ENCODE results near the gene FAM9C. TPM values are rescaled to one million over a fixed set of nuclear protein-coding genes. Genes with fewer than 3 reads are reported as not detected.

The FAM9C gene
- total and polyA plus RNA-seq, 2 of the 4 experiments (the other 2 are of a cell fraction) = not detected

GRCh38 chrX:13013363-13014110 is 30.9 kb downstream of the FAM9C start:
- Histone ChIP-seq H3K23ac (ENCODE audit: low read depth, low read length) (no peak overlapping the region), H2BK20ac (ENCODE audit: low read depth, low read length) (peak overlapping the region; percentile 16; the same call in 1 of the 2 replicates), H3K27me3 (ENCODE audit: control insufficient read depth, insufficient read depth, low read length) (no peaks in the 10 kb centered on the region), H2AK5ac (ENCODE audit: low read depth, low read length) (no peak overlapping the region), H3K18ac (ENCODE audit: low read depth, low read length) (peak overlapping the region; percentile 11; the same call in 1 of the 2 replicates), H3K36me3 (ENCODE audit: control insufficient read depth, insufficient read depth, low read length) (no peaks in the 10 kb centered on the region), H3K9me3 (ENCODE audit: control insufficient read depth, insufficient read depth, low read length) (no peaks in the 10 kb centered on the region), H2AFZ (replicated peaks; ENCODE audit: low read length, poor library complexity) (peak overlapping the region; percentile 48), H2BK120ac (ENCODE audit: low read depth, low read length) (peak overlapping the region; percentile 9), H2BK5ac (ENCODE audit: low read depth, low read length, poor library complexity, severe bottlenecking) (no peak overlapping the region), H4K91ac (ENCODE audit: insufficient read depth, low read depth, low read length) (peak overlapping the region; percentile 38; the same call in 1 of the 2 replicates), H3K9ac (ENCODE audit: low read depth, low read length) (no peak overlapping the region), H3K56ac (ENCODE audit: extremely low read depth, insufficient read depth, low read length) (no peak overlapping the region), H3K4me1 (ENCODE audit: control insufficient read depth, insufficient read depth, low read length) (peaks cover 3% of the 10 kb centered on the region; the same call in 1 of the 2 replicates), H3K9me1 (ENCODE audit: insufficient read depth, low read length) (peaks cover 3% of the 10 kb centered on the region; the same call in 1 of the 2 replicates), H2BK15ac (ENCODE audit: low read depth, low read length) (no peak overlapping the region; the same call in 2 of the 3 replicates), H3K4me2 (ENCODE audit: low read depth, low read length) (no peak overlapping the region), H3K79me1 (ENCODE audit: low read depth in 1 of 2, low read length in 2 of 2) (no peaks in the 10 kb centered on the region), H3K4ac (ENCODE audit: low read depth, low read length) (peak overlapping the region; percentile 29; the same call in 1 of the 2 replicates), H3K14ac (replicated peaks; ENCODE audit: low read depth, low read length) (peak overlapping the region; percentile 27), H4K20me1 (ENCODE audit: insufficient read depth, low read length) (no peaks in the 10 kb centered on the region), H4K8ac (ENCODE audit: low read depth in 2 of 2, low read length in 2 of 2) (peak overlapping the region; percentile 6 to 75; a peak in 3 of 4 replicates), H4K5ac (ENCODE audit: low read depth, low read length) (peak overlapping the region; percentile 1), H3K27ac (ENCODE audit: insufficient read depth, low read length) (no peak overlapping the region), H3K4me3 (ENCODE audit: insufficient read depth, low read depth, low read length) (no peak overlapping the region), H2AK9ac (replicated peaks; ENCODE audit: low read depth, low read length, poor library complexity) (no peak overlapping the region)
- in situ Hi-C loops (cut with MboI; ENCODE audit: low sequenced_read_pairs) (no loop called here), intact Hi-C loops (cut with micrococcal nuclease) (no loop called here), dilution Hi-C loops (cut with HindIII; ENCODE audit: low sequenced_read_pairs, unreplicated experiment) (no loop called here)
- no CpG with 5 or more reads among the region's 8 CpGs for WGBS, 2 experiments (ENCODE audit: extremely low coverage in 2 of 2, insufficient read length in 1 of 2)
- ATAC-seq (ENCODE audit: low read depth) (peak; percentile 35; the same call in 1 of the 2 replicates), DNase-seq (no peak)
- POLR2A ChIA-PET (ENCODE audit: unreplicated experiment) = interaction anchor here (1.0 kb wide), 1 partner anchor 36 kb away, joined by 3 read pairs; no protein-coding TSS in a partner anchor
- CTCF ChIA-PET = interaction anchor here (0.9 kb wide), 1 partner anchor 8 kb away, joined by 3 read pairs; no protein-coding TSS in a partner anchor
- BruUV-seq (replicated peaks) = no TSS peak
- TF ChIP-seq RFX5 (IDR thresholded peaks at IDR 0.05; ENCODE audit: low read depth, low read length) (no peak), ELK1 (IDR thresholded peaks at IDR 0.05; ENCODE audit: borderline replicate concordance, low read depth, low read length) (no peak), CHD1 (IDR thresholded peaks at IDR 0.05; ENCODE audit: low read depth, low read length) (no peak), RCOR1 (IDR thresholded peaks at IDR 0.05; ENCODE audit: insufficient replicate concordance, low read length) (no peak), MAZ (IDR thresholded peaks at IDR 0.05; ENCODE audit: borderline replicate concordance, low read depth, low read length) (no peak), RAD21 (IDR thresholded peaks at IDR 0.05; ENCODE audit: low read length) (no peak), MAFK (IDR thresholded peaks at IDR 0.05; ENCODE audit: low read depth, low read length) (no peak), CEBPB (IDR thresholded peaks at IDR 0.05; ENCODE audit: low read depth, low read length) (no peak), CTCF (conservative IDR thresholded peaks at IDR 0.05; ENCODE audit: low read depth, low read length) (no peak), BHLHE40 (IDR thresholded peaks at IDR 0.05; ENCODE audit: low read depth, low read length) (no peak)
